Spleen (tissue), 11 donors: Measurements from ENCODE around the gene VPS35. TPM values are rescaled to one million over a fixed set of nuclear protein-coding genes. Genes with fewer than 3 reads are reported as not detected.

ENCODE experiments used
- DNase-seq: peaks from one replicate; pipeline ENCODE4 v3.0.0-alpha.2; 2020
- H3K27ac ChIP-seq, 8 donors: fragments of 200-600 bp; sonication (generic) in 7 of 8; 1 replicate in 4 of 8; 2 replicates in 4 of 8; pipeline versions ENCODE4 v1.5.0 to v1.8.0; 2016 to 2021; ENCODE audit warnings: inconsistent platforms in 4 of 8, mild to moderate bottlenecking in 4 of 8, moderate library complexity in 1 of 8
- H3K27me3 ChIP-seq, 7 donors: fragments of 200-600 bp; sonication (generic) in 6 of 7; replicated peaks in 1 of 7; 1 replicate in 4 of 7; 2 replicates in 3 of 7; pipeline versions ENCODE4 v1.5.0 to v1.8.0; 2016 to 2021; ENCODE audit warnings: inconsistent platforms in 3 of 7, mild to moderate bottlenecking in 1 of 7
- H3K36me3 ChIP-seq, 6 donors: fragments of 200-600 bp; sonication (generic) in 5 of 6; 1 replicate in 4 of 6; 2 replicates in 2 of 6; pipeline versions ENCODE4 v1.5.0 to v1.8.0; 2016 to 2021; ENCODE audit warnings: inconsistent platforms in 2 of 6
- H3K4me1 ChIP-seq, 6 donors: fragments of 200-600 bp; sonication (generic) in 5 of 6; 1 replicate in 3 of 6; 2 replicates in 3 of 6; pipeline versions ENCODE4 v1.5.0 to v1.8.0; 2016 to 2021; ENCODE audit warnings: inconsistent platforms in 3 of 6
- H3K4me3 ChIP-seq, 8 donors: fragments of 200-600 bp; sonication (generic) in 7 of 8; 1 replicate in 4 of 8; 2 replicates in 4 of 8; pipeline versions ENCODE4 v1.5.0 to v1.8.0; 2016 to 2021; ENCODE audit warnings: inconsistent platforms in 4 of 8, mild to moderate bottlenecking in 4 of 8, moderate library complexity in 2 of 8
- H3K9me3 ChIP-seq, 8 donors: fragments of 200-600 bp; sonication (generic) in 7 of 8; 1 replicate in 4 of 8; 2 replicates in 4 of 8; pipeline versions ENCODE4 v1.5.0 to v1.8.0; 2016 to 2021; ENCODE audit warnings: inconsistent platforms in 4 of 8
- CTCF ChIP-seq, 11 experiments: fragments of 200-600 bp in 7 of 11; fragments of 450-650 bp in 4 of 11; sonication (generic) in 4 of 11; IDR thresholded peaks in 8 of 11; conservative IDR thresholded peaks in 3 of 11; 1 replicate in 7 of 11; 2 replicates in 4 of 11; pipeline versions ENCODE4 v1.4.0 to v1.8.0; 2016 to 2021; ENCODE audit warnings: antibody characterized with exemption in 11 of 11, inconsistent platforms in 4 of 11, mild to moderate bottlenecking in 1 of 11
- POLR2A ChIP-seq, 3 donors: fragments of 450-650 bp; IDR thresholded peaks; one replicate each; pipeline ENCODE4 v1.5.1; 2017; ENCODE audit warnings: antibody characterized with exemption in 3 of 3, mild to moderate bottlenecking in 1 of 3
- POLR2AphosphoS5 ChIP-seq, 3 donors: sonication (generic); formaldehyde crosslinking; IDR thresholded peaks; one replicate each; pipeline ENCODE4 v1.5.1; 2017; ENCODE audit warnings: antibody characterized with exemption in 3 of 3
- WGBS, 5 donors: extraction: QIAGEN DNeasy Blood & Tissue Kit in 3 of 5; methylation state at CpG; one replicate each; pipeline versions ENCODE4 v1.1.5 to v1.1.7; 2013 to 2018; 5-methylcytosine and 5-hydroxymethylcytosine counted together
- intact Hi-C: fragments of 100-400 bp; cut with DNase I; formaldehyde crosslinking; loops from one replicate; pipeline ENCODE4 v1.15.0; 2023; ENCODE audit warnings: low total_unique reads
- polyA plus RNA-seq, 3 donors: library from polyadenylated mRNA; stranded (reverse); fragments of 200-250 nt; gene quantifications; one replicate each; pipeline ENCODE4 v1.2.1, GENCODE V29; 2013
- total RNA-seq, 7 donors: library from RNA; depleted of rRNA in 3 of 7; stranded (reverse); fragments of >200 nt in 3 of 7; fragmentation: NEBNext Ultra II Directional in 4 of 7; extraction: Animal tissue kit (Norgen Biotek cat#: 25700) in 4 of 7; gene quantifications; one replicate each; pipeline versions ENCODE4 v1.1.0 to v1.2.1, GENCODE V29; 2016 to 2021
- donor health status: healthy with polysubstance abuse.
- donor health status: DM: no; HTN: no; CAD: no; lungs with moderate emphysema.
- donor health status: DM: no; HTN: no; CAD: no.
- donor health status: Bipolar disorder and iron deficiency.
- donor health status: healthy.
- donor health status: DM: no; HTN: no; CAD: no.
- donor health status: DM: yes; HTN: yes; CAD: no.

VPS35 gene
- total and polyA plus RNA-seq, 10 donors = 18.1 to 111 (median 82.6) TPM

- H3K4me3 ChIP-seq = no peak overlapping the region
- intact Hi-C loops = no loop called here
- WGBS, 5 donors = 89 to 96% (median 93%) methylated on average over 9 of the region's 9 CpGs
Measured at GRCh38 chr16:46727630-46728029, 38.7 kb upstream of the VPS35 start.

GRCh38 chr16:46727184-46727583, 38.2 kb upstream of the VPS35 start:
- no peaks in the 10 kb centered on the region for H3K4me1 ChIP-seq
- peak; percentile 43 for DNase-seq
- H3K9me3 ChIP-seq = peaks cover 0 to 25% (median 8%) of the 10 kb centered on the region in 8 donors
- H3K27me3 ChIP-seq = no peaks in the 10 kb centered on the region
- no peak overlapping the region for H3K4me3 ChIP-seq
- 89 to 98% (median 96%) methylated on average over 3 to 7 of the region's 7 CpGs for WGBS, 5 donors
- intact Hi-C loops = no loop called here
- H3K36me3 ChIP-seq = no peaks in the 10 kb centered on the region
- no peak overlapping the region for H3K27ac ChIP-seq
- TF ChIP-seq CTCF (IDR thresholded peaks at IDR 0.05 in 8 of 11, conservative IDR thresholded peaks at IDR 0.05 in 3 of 11) (no peak), POLR2AphosphoS5 (IDR thresholded peaks at IDR 0.05) (no peak), POLR2A (IDR thresholded peaks at IDR 0.05) (no peak)

More at GRCh38 chr16:46727630-46728029, 38.7 kb upstream of the VPS35 start:
- TF ChIP-seq CTCF (IDR thresholded peaks at IDR 0.05 in 8 of 11, conservative IDR thresholded peaks at IDR 0.05 in 3 of 11) (no peak), POLR2A (IDR thresholded peaks at IDR 0.05) (no peak), POLR2AphosphoS5 (IDR thresholded peaks at IDR 0.05) (no peak)
- H3K9me3 ChIP-seq = peaks cover 0 to 25% (median 8%) of the 10 kb centered on the region in 8 donors
- no peak overlapping the region for H3K27ac ChIP-seq
- H3K36me3 ChIP-seq = no peaks in the 10 kb centered on the region
- H3K4me1 ChIP-seq = no peaks in the 10 kb centered on the region
- no peaks in the 10 kb centered on the region for H3K27me3 ChIP-seq
- peak; percentile 43 for DNase-seq

- Histone ChIP-seq H3K9me3 (peaks cover 0 to 25% (median 8%) of the 10 kb centered on the region in 8 donors), H3K4me1 (no peaks in the 10 kb centered on the region), H3K27ac (no peak overlapping the region), H3K36me3 (no peaks in the 10 kb centered on the region), H3K27me3 (no peaks in the 10 kb centered on the region), H3K4me3 (no peak overlapping the region)
- TF ChIP-seq CTCF (IDR thresholded peaks at IDR 0.05 in 8 of 11, conservative IDR thresholded peaks at IDR 0.05 in 3 of 11) = no peak
- no peak for TF ChIP-seq POLR2A (IDR thresholded peaks at IDR 0.05)
- TF ChIP-seq POLR2AphosphoS5 (IDR thresholded peaks at IDR 0.05) = no peak
- no peak for DNase-seq
- WGBS, 5 donors = 79 to 93% (median 92%) methylated on average over 3 to 4 of the region's 4 CpGs
- intact Hi-C loops = no loop called here
Measured at GRCh38 chr16:46721885-46722284, 32.9 kb upstream of the VPS35 start.

- H3K4me1 ChIP-seq = no peaks in the 10 kb centered on the region
- H3K27ac ChIP-seq = no peak overlapping the region
- H3K4me3 ChIP-seq = no peak overlapping the region
- TF ChIP-seq CTCF (IDR thresholded peaks at IDR 0.05 in 8 of 11, conservative IDR thresholded peaks at IDR 0.05 in 3 of 11) = no peak
- TF ChIP-seq POLR2A (IDR thresholded peaks at IDR 0.05) = no peak
- no peak for TF ChIP-seq POLR2AphosphoS5 (IDR thresholded peaks at IDR 0.05)
- peaks cover 0 to 18% (median 6%) of the 10 kb centered on the region in 8 donors for H3K9me3 ChIP-seq
- WGBS, 5 donors = 90 to 95% (median 91%) methylated on average over 2 of the region's 2 CpGs
- H3K27me3 ChIP-seq = no peaks in the 10 kb centered on the region
- no peaks in the 10 kb centered on the region for H3K36me3 ChIP-seq
- DNase-seq = no peak
- intact Hi-C loops = no loop called here
Measured at GRCh38 chr16:46720619-46721018, 31.6 kb upstream of the VPS35 start.
